Lower lobe of right lung (tissue), 2 donors: ENCODE data around the gene DOCK10. TPM values are rescaled to one million over a fixed set of nuclear protein-coding genes. Genes with fewer than 3 reads are reported as not detected.

Experiments used
- ATAC-seq, 2 donors: fragments of 200-7000 bp; cut with Tn5 transposase; one replicate each; pipeline ENCODE4 v1.9.1; 2020 to 2022; ENCODE audit warnings: mild to moderate bottlenecking in 2 of 2, moderate library complexity in 2 of 2
- DNase-seq: peaks from one replicate; pipeline ENCODE4 v3.0.0-alpha.2; 2020
- H3K27ac ChIP-seq: fragments of 200-600 bp; one replicate; pipeline ENCODE4 v1.8.0; 2022
- H3K27me3 ChIP-seq: fragments of 200-600 bp; one replicate; pipeline ENCODE4 v1.8.0; 2022; ENCODE audit warnings: low read depth
- H3K36me3 ChIP-seq: fragments of 200-600 bp; one replicate; pipeline ENCODE4 v1.8.0; 2022; ENCODE audit warnings: mild to moderate bottlenecking
- H3K4me1 ChIP-seq: fragments of 200-600 bp; one replicate; pipeline ENCODE4 v1.8.0; 2022
- H3K4me3 ChIP-seq: fragments of 200-600 bp; one replicate; pipeline ENCODE4 v1.8.0; 2022; ENCODE audit warnings: mild to moderate bottlenecking
- H3K9me3 ChIP-seq: fragments of 200-600 bp; one replicate; pipeline ENCODE4 v1.8.0; 2022
- intact Hi-C: fragments of 100-400 bp; cut with DNase I; formaldehyde crosslinking; loops from one replicate; pipeline ENCODE4 v1.11.0; 2022
- total RNA-seq: library from RNA; stranded (reverse); fragmentation: NEBNext Ultra II Directional; extraction: Animal tissue kit (Norgen Biotek cat#: 25700); gene quantifications from one replicate; pipeline ENCODE4 v1.2.1, GENCODE V29; 2021
- TF ChIP-seq, protein P1 (sequence below): fragments of 200-600 bp; IDR thresholded peaks from one replicate; pipeline ENCODE4 v1.8.0; 2022; ENCODE audit warnings: antibody characterized with exemption, mild to moderate bottlenecking
- donor health status: DM: no; HTN: yes; CAD: no; lungs with severe emphysema.

The DOCK10 gene
- total RNA-seq, 1 donor from 2014 or later, result 52.3 TPM

DNA sequence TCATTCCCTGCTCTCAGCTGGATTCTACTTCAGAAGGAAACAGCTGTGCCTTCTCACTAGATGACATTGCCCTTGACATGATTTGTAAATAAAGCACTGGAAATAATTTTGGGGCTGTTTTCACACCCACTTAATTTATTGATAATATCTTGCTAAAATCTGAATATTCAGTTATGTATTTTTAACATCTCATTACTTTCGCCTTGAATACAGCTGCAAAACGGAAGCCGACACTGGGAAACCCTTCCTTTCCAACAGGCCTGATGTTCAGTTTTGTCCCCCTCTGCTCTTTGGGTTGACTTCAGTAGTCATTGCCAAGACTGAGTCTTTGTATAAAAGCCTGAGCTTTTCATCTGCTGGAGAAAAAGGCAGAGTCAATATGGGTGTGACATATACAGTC lies 82.7 kb downstream of the DOCK10 start:
- Histone ChIP-seq H3K4me1 (peaks cover 5% of the 10 kb centered on the region), H3K27ac (no peak overlapping the region), H3K9me3 (no peaks in the 10 kb centered on the region), H3K4me3 (no peak overlapping the region), H3K27me3 (no peaks in the 10 kb centered on the region), H3K36me3 (no peaks in the 10 kb centered on the region)
- intact Hi-C loops, result no loop called here
- no peak for DNase-seq
- TF ChIP-seq, protein P1, sequence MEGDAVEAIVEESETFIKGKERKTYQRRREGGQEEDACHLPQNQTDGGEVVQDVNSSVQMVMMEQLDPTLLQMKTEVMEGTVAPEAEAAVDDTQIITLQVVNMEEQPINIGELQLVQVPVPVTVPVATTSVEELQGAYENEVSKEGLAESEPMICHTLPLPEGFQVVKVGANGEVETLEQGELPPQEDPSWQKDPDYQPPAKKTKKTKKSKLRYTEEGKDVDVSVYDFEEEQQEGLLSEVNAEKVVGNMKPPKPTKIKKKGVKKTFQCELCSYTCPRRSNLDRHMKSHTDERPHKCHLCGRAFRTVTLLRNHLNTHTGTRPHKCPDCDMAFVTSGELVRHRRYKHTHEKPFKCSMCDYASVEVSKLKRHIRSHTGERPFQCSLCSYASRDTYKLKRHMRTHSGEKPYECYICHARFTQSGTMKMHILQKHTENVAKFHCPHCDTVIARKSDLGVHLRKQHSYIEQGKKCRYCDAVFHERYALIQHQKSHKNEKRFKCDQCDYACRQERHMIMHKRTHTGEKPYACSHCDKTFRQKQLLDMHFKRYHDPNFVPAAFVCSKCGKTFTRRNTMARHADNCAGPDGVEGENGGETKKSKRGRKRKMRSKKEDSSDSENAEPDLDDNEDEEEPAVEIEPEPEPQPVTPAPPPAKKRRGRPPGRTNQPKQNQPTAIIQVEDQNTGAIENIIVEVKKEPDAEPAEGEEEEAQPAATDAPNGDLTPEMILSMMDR, result no peak
- no peak for ATAC-seq

DNA sequence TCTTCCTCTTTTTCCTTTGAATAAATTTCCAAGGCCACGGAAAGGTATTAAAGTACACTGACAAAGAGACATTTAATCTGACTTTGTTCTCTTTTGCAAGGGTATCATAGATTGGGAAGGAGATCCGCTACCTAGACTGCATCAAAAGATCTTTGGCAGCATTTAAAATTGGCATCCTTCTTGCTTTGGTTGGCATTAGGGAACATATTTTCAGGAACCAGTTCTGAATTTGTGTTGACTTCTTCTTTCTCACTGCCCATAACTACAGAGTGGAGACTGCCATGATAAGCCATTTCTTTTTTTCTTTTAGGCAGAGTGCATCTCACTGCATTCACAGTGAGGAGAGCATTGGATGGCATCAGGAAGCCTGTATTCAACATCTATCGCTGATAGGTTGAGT lies 83.4 kb downstream of the DOCK10 start:
- ATAC-seq, result no peak
- no peaks in the 10 kb centered on the region for H3K36me3 ChIP-seq

GRCh38 chr2:224958462-224958857 lies 83.8 kb downstream of the DOCK10 start:
- no peak for ATAC-seq
- H3K4me1 ChIP-seq, result peaks cover 5% of the 10 kb centered on the region
- no peaks in the 10 kb centered on the region for H3K36me3 ChIP-seq
- H3K27ac ChIP-seq, result no peak overlapping the region
- no peak for DNase-seq
- H3K27me3 ChIP-seq, result no peaks in the 10 kb centered on the region
- H3K9me3 ChIP-seq, result no peaks in the 10 kb centered on the region
- no peak overlapping the region for H3K4me3 ChIP-seq
- intact Hi-C loops, result no loop called here
- TF ChIP-seq, protein P1, result no peak

More for the DNA sequence above, 83.4 kb downstream of the DOCK10 start:
- TF ChIP-seq, protein P1, result no peak
- no peak for DNase-seq
- no peaks in the 10 kb centered on the region for H3K27me3 ChIP-seq
- no peak overlapping the region for H3K4me3 ChIP-seq
- peaks cover 5% of the 10 kb centered on the region for H3K4me1 ChIP-seq
- intact Hi-C loops, result no loop called here
- H3K9me3 ChIP-seq, result no peaks in the 10 kb centered on the region
- no peak overlapping the region for H3K27ac ChIP-seq

GRCh38 chr2:224957540-224958461 lies 84.5 kb downstream of the DOCK10 start:
- H3K4me3 ChIP-seq, result no peak overlapping the region
- intact Hi-C loops, result no loop called here
- peaks cover 12% of the 10 kb centered on the region for H3K4me1 ChIP-seq
- H3K27ac ChIP-seq, result no peak overlapping the region
- DNase-seq (no peak), ATAC-seq (peak; percentile 33 to 46)
- TF ChIP-seq, protein P1, result no peak
- H3K36me3 ChIP-seq, result no peaks in the 10 kb centered on the region
- H3K9me3 ChIP-seq, result no peaks in the 10 kb centered on the region
- H3K27me3 ChIP-seq, result no peaks in the 10 kb centered on the region

DNA sequence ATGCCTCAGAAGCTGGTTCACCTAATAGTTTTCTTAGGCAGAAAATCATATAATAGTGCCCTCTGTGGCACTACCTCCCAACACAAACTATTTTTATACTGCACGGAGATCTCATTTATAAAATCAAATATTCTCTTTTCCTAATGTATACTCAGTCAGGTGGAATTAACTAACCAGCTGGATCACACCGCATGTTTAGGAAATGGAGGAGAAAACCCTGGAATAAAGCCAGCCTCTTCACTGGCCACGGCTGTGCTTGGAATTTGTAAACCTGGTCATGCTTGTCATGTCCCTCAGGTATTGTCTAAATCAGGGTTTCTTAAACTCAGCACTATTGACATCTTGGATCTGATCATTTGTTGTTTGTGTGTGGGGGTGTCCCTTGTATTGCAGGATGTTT lies 85.6 kb downstream of the DOCK10 start:
- Histone ChIP-seq H3K9me3 (no peaks in the 10 kb centered on the region), H3K4me1 (peaks cover 20% of the 10 kb centered on the region), H3K4me3 (no peak overlapping the region), H3K36me3 (no peaks in the 10 kb centered on the region), H3K27ac (no peak overlapping the region), H3K27me3 (no peaks in the 10 kb centered on the region)
- TF ChIP-seq, protein P1, result no peak
- intact Hi-C loops, result no loop called here
- no peak for ATAC-seq
- DNase-seq, result no peak
